A549 (cell line): ENCODE results near the gene BTG1. TPM values are rescaled to one million over a fixed set of nuclear protein-coding genes. Genes with fewer than 3 reads are reported as not detected.

Experiments
- ATAC-seq, 2 experiments: fragments of 200-7000 bp in 1 of 2; fragments of >200 bp in 1 of 2; cut with Nextera tagmentation in 1 of 2; cut with Tn5 transposase in 1 of 2; 3 replicates each; pipeline versions ENCODE4 v1.8.0 to v1.9.1; 2018 to 2020; ENCODE audit warnings: mild to moderate bottlenecking in 1 of 2, moderate library complexity in 1 of 2
- CTCF ChIA-PET: fragments of 300-600 bp; sonication (Branson Sonifier 250); formaldehyde crosslinking; extraction: SDS; loops from one replicate; lab custom pipeline; 2021; ENCODE audit warnings: antibody characterized with exemption, inconsistent platforms; lab: Yijun Ruan, JAX
- POLR2A ChIA-PET: fragments of 350-600 bp; formaldehyde crosslinking; extraction: SDS; loops from one replicate; lab custom pipeline; 2021; ENCODE audit warnings: antibody characterized with exemption, inconsistent platforms; lab: Yijun Ruan, JAX
- DNase-seq, 2 experiments: peaks; one replicate each; pipeline versions ENCODE4 v3.0.0 to v3.0.0-alpha.2; 2011 to 2016; ENCODE audit warnings: low read depth in 1 of 2, low spot score in 1 of 2
- FAIRE-seq: peaks from 2 replicates; lab custom pipeline; 2011; peaks lifted over from hg19 to GRCh38; lab: Jason Lieb, UNC
- H3K27ac ChIP-seq, 2 experiments: fragments of >200 bp; sonication (Bioruptor Twin); formaldehyde crosslinking; 3 replicates each; pipeline ENCODE4 v1.5.1; 2016 to 2017
- H3K4me1 ChIP-seq: fragments of >200 bp; sonication (Bioruptor Twin); formaldehyde crosslinking; 3 replicates; pipeline ENCODE4 v1.6.1; 2016
- H3K4me2 ChIP-seq: fragments of >200 bp; sonication (Bioruptor Twin); formaldehyde crosslinking; 3 replicates; pipeline ENCODE4 v1.6.1; 2016
- H3K4me3 ChIP-seq: fragments of >200 bp; sonication (Bioruptor Twin); formaldehyde crosslinking; 3 replicates; pipeline ENCODE4 v1.5.1; 2016
- H3K9me3 ChIP-seq: fragments of >200 bp; sonication (Bioruptor Twin); formaldehyde crosslinking; 3 replicates; pipeline ENCODE4 v1.6.1; 2016
- CHD4 ChIP-seq: fragments of 200-600 bp; sonication (generic); IDR thresholded peaks from 2 replicates; pipeline ENCODE4 v1.6.1; 2016; ENCODE audit warnings: antibody characterized with exemption, mild to moderate bottlenecking, borderline replicate concordance
- EHF ChIP-seq: fragments of 250-450 bp; sonication (Bioruptor Pico); IDR thresholded peaks from 2 replicates; pipeline ENCODE4 v1.5.0; 2020; ENCODE audit warnings: mild to moderate bottlenecking
- EHMT2 ChIP-seq: fragments of 200-600 bp; sonication (generic); IDR thresholded peaks from 2 replicates; pipeline ENCODE4 v1.6.1; 2016; ENCODE audit warnings: antibody characterized with exemption, low read depth, mild to moderate bottlenecking, moderate library complexity
- EP300 ChIP-seq, 2 experiments: fragments of >200 bp; sonication (Bioruptor Twin); formaldehyde crosslinking; IDR thresholded peaks; 2 replicates in 1 of 2; 3 replicates in 1 of 2; pipeline ENCODE4 v1.6.1; 2016 to 2017
- FOXS1 ChIP-seq: fragments of 250-450 bp; sonication (Bioruptor Pico); IDR thresholded peaks from 2 replicates; pipeline ENCODE4 v1.5.0; 2020; ENCODE audit warnings: mild to moderate bottlenecking, moderate library complexity
- GATA3 ChIP-seq: IDR thresholded peaks from 2 replicates; pipeline ENCODE4 v1.6.1; 2012; ENCODE audit warnings: borderline replicate concordance
- HOXA7 ChIP-seq: fragments of 250-450 bp; sonication (Bioruptor Pico); IDR thresholded peaks from 2 replicates; pipeline ENCODE4 v1.5.0; 2020; ENCODE audit warnings: mild to moderate bottlenecking, moderate library complexity
- HOXB13 ChIP-seq: fragments of 250-450 bp; sonication (Bioruptor Pico); IDR thresholded peaks from 2 replicates; pipeline ENCODE4 v1.5.0; 2020; ENCODE audit warnings: low read depth, mild to moderate bottlenecking, moderate library complexity
- HOXB5 ChIP-seq: fragments of 250-450 bp; sonication (Bioruptor Pico); IDR thresholded peaks from 2 replicates; pipeline ENCODE4 v1.5.0; 2020; ENCODE audit warnings: mild to moderate bottlenecking, moderate library complexity
- MAX ChIP-seq: IDR thresholded peaks from 2 replicates; pipeline ENCODE4 v1.6.1; 2012
- NR3C1 ChIP-seq: fragments of >200 bp; sonication (Bioruptor Twin); formaldehyde crosslinking; IDR thresholded peaks from 3 replicates; pipeline ENCODE4 v1.6.1; 2017
- PHF8 ChIP-seq: fragments of 200-600 bp; sonication (generic); IDR thresholded peaks from 2 replicates; pipeline ENCODE4 v1.6.1; 2016; ENCODE audit warnings: low read depth, mild to moderate bottlenecking, antibody characterized with exemption, moderate library complexity, borderline replicate concordance
- POLR2A ChIP-seq: IDR thresholded peaks from 2 replicates; pipeline ENCODE4 v1.6.1; 2012; ENCODE audit warnings: mild to moderate bottlenecking, low read length
- RAD21 ChIP-seq, 2 experiments: fragments of >200 bp in 1 of 2; sonication (Bioruptor Twin) in 1 of 2; formaldehyde crosslinking in 1 of 2; IDR thresholded peaks in 1 of 2; conservative IDR thresholded peaks in 1 of 2; 2 replicates in 1 of 2; 3 replicates in 1 of 2; pipeline ENCODE4 v1.6.1; 2012 to 2018; ENCODE audit warnings: inconsistent platforms in 1 of 2
- RNF2 ChIP-seq: fragments of 200-600 bp; sonication (generic); IDR thresholded peaks from 2 replicates; pipeline ENCODE4 v1.6.1; 2016; ENCODE audit warnings: low read depth, mild to moderate bottlenecking, antibody characterized with exemption, moderate library complexity, borderline replicate concordance
- SMC3 ChIP-seq: fragments of >200 bp; sonication (Bioruptor Twin); formaldehyde crosslinking; IDR thresholded peaks from 3 replicates; pipeline ENCODE4 v1.6.1; 2018; ENCODE audit warnings: inconsistent platforms
- SREBF2 ChIP-seq: fragments of 450-650 bp; IDR thresholded peaks from 2 replicates; pipeline ENCODE4 v1.6.1; 2014; ENCODE audit warnings: mild to moderate bottlenecking, moderate library complexity
- TFCP2L1 ChIP-seq: fragments of 250-450 bp; sonication (Bioruptor Pico); IDR thresholded peaks from 2 replicates; pipeline ENCODE4 v1.5.0; 2021; ENCODE audit warnings: mild to moderate bottlenecking
- WGBS: methylation state at CpG from one replicate; pipeline ENCODE4 v1.1.6; 2017; ENCODE audit errors: missing lambda C conversion rate; 5-methylcytosine and 5-hydroxymethylcytosine counted together
- polyA plus RNA-seq, 4 experiments: library from polyadenylated mRNA; depleted of rRNA in 3 of 4; stranded (reverse); fragments of >200 nt; fragmentation: RNase III in 1 of 4; extraction: RNeasy Plus Mini Kit Qiagen cat#74134 plus additional on column Dnase treatment in 1 of 4; gene quantifications; 2 replicates in 3 of 4; 3 replicates in 1 of 4; pipeline ENCODE4 v1.2.3, GENCODE V29; 2011 to 2017

BTG1 gene
- polyA plus RNA-seq, 2 of the 4 experiments (the other 2 are of a cell fraction), result 29.4 to 138 TPM

- POLR2A ChIA-PET, result interaction anchor here (0.7 to 4.7 kb wide), 43 partner anchors 8 to 765 kb away, joined by 3 to 54 read pairs (median 6); no protein-coding TSS in a partner anchor
- Histone ChIP-seq H3K4me1 (peaks cover 10% of the 10 kb centered on the region), H3K27ac (peak overlapping the region; percentile 90), H3K4me3 (peak overlapping the region; percentile 62), H3K9me3 (no peaks in the 10 kb centered on the region), H3K4me2 (peak overlapping the region; percentile 75)
- FAIRE-seq, result no peak
- WGBS, result 1% methylated on average over 14 of the region's 14 CpGs
- CTCF ChIA-PET, result interaction anchor here (0.6 to 3.2 kb wide), 10 partner anchors 8 to 788 kb away, joined by 3 to 18 read pairs (median 4); no protein-coding TSS in a partner anchor
- no peak for TF ChIP-seq EP300 (IDR thresholded peaks at IDR 0.05)
- peak; percentile 3; the same call in 1 of the 2 replicates for TF ChIP-seq PHF8
- TF ChIP-seq HOXB5 (CRISPR knock-in tag), result peak; percentile 58; the same call in 1 of the 2 replicates
- ATAC-seq, result no peak
- DNase-seq, result no peak
Observed at GRCh38 chr12:92146497-92147224, 1.0 kb upstream of the BTG1 start.

GRCh38 chr12:92145481-92145730 lies 240 bp downstream of the BTG1 start:
- H3K27ac ChIP-seq, result peak overlapping the region; percentile 92 to 98
- no peaks in the 10 kb centered on the region for H3K9me3 ChIP-seq
- ATAC-seq (peak; percentile 2 to 15; a peak in 5 of 6 replicates), FAIRE-seq (no peak), DNase-seq (no peak)
- ChIA-PET POLR2A (interaction anchor here (0.5 to 4.7 kb wide), 81 partner anchors 8 to 857 kb away, joined by 3 to 54 read pairs (median 5); no protein-coding TSS in a partner anchor), CTCF (interaction anchor here (0.7 to 3.2 kb wide), 15 partner anchors 8 to 763 kb away, joined by 3 to 18 read pairs (median 4); no protein-coding TSS in a partner anchor)
- H3K4me3 ChIP-seq, result peak overlapping the region; percentile 91
- H3K4me2 ChIP-seq, result peak overlapping the region; percentile 90
- TF ChIP-seq SMC3 (peak; percentile 1; the same call in 1 of the 3 replicates), PHF8 (peak; percentile 71; the same call in 1 of the 2 replicates), EHF (CRISPR knock-in tag) (no peak), FOXS1 (no peak), EHMT2 (no peak), GATA3 (0 out of 2 replicates have a peak, but pooled peaks have one; percentile 15), TFCP2L1 (CRISPR knock-in tag) (no peak)
- peaks cover 10% of the 10 kb centered on the region for H3K4me1 ChIP-seq
- 4% methylated on average over 14 of the region's 28 CpGs for WGBS

- ATAC-seq, result peak; percentile 20 to 26
- H3K4me2 ChIP-seq, result peak overlapping the region; percentile 90
- ChIA-PET CTCF (interaction anchor here (0.6 to 3.2 kb wide), 22 partner anchors 8 to 783 kb away, joined by 3 to 21 read pairs (median 4); no protein-coding TSS in a partner anchor), POLR2A (interaction anchor here (0.6 to 4.7 kb wide), 48 partner anchors 8 to 782 kb away, joined by 3 to 54 read pairs (median 6); no protein-coding TSS in a partner anchor)
- H3K27ac ChIP-seq, result peak overlapping the region; percentile 92 to 98
- DNase-seq, result peak in 1 of 2 experiments; percentile 44
- no peak for FAIRE-seq
- H3K4me3 ChIP-seq, result peak overlapping the region; percentile 91
- no peaks in the 10 kb centered on the region for H3K9me3 ChIP-seq
- peaks cover 10% of the 10 kb centered on the region for H3K4me1 ChIP-seq
- WGBS, result 1% methylated on average over 49 of the region's 69 CpGs
- TF ChIP-seq SREBF2 (no peak), HOXB5 (CRISPR knock-in tag) (peak; percentile 54; the same call in 1 of the 2 replicates), PHF8 (0 out of 2 replicates have a peak, but pooled peaks have one; percentile 1), POLR2A (peak; percentile 9; the same call in 1 of the 2 replicates), RNF2 (0 out of 2 replicates have a peak, but pooled peaks have one; percentile 29), HOXA7 (CRISPR knock-in tag) (0 out of 2 replicates have a peak, but pooled peaks have one; percentile 8), NR3C1 (no peak), CHD4 (no peak), HOXB13 (CRISPR knock-in tag) (no peak), RAD21 (conservative IDR thresholded peaks at IDR 0.05 in 1 of 2, IDR thresholded peaks at IDR 0.05 in 1 of 2) (peak in 1 of 2 experiments; percentile 14; a peak in 1 of 5 replicates), MAX (no peak)
Observed at GRCh38 chr12:92144631-92145480, 790 bp downstream of the BTG1 start.
